Activated naive CD4-positive, alpha-beta T cell (primary cell): ENCODE results near the gene RAD23A.
"Not testable (repeated sequence)": the region's sequence is repeated elsewhere in the genome, so short reads cannot be mapped to it uniquely, and the experiment has no call there.

Experiments used
- DNase-seq, 4 experiments: peaks; one replicate each; lab custom pipeline; 2025; lab: John Stamatoyannopoulos, UW

Gene RAD23A

GRCh38 chr19:12955575-12955974, 9.9 kb downstream of the RAD23A start:
- DNase-seq, result not testable (repeated sequence)

GRCh38 chr19:12955996-12956395, 10.3 kb downstream of the RAD23A start:
- no peak for DNase-seq

- peak; percentile 53 to 78 (median 60) for DNase-seq
Observed at GRCh38 chr19:12956446-12957388, 11.1 kb downstream of the RAD23A start, which contains the start of gene GADD45GIP1. Gene GADD45GIP1, minus strand, starts transcription at chr19:12957223. Its CDS starts 11 bp downstream, at chr19:12957212.

GRCh38 chr19:12957389-12957952, 11.8 kb downstream of the RAD23A start:
- DNase-seq, result not testable (repeated sequence)

- no peak for DNase-seq
Observed at GRCh38 chr19:12959481-12959880, 13.8 kb downstream of the RAD23A start.

GRCh38 chr19:12965017-12965811, 19.6 kb downstream of the RAD23A start:
- peak; percentile 54 to 77 (median 62) for DNase-seq

GRCh38 chr19:12965812-12966135, 20.1 kb downstream of the RAD23A start:
- DNase-seq, result no peak

GRCh38 chr19:12967907-12968306, 22.2 kb downstream of the RAD23A start:
- DNase-seq, result no peak

- DNase-seq, result no peak
Observed at GRCh38 chr19:12969292-12969988, 23.8 kb downstream of the RAD23A start, which contains the start of gene DAND5. Gene DAND5, plus strand, starts transcription at chr19:12969576. Its CDS starts 85 bp downstream, at chr19:12969661.

- DNase-seq, result no peak
Observed at GRCh38 chr19:12970070-12970820, 24.6 kb downstream of the RAD23A start.

- DNase-seq, result no peak
Observed at GRCh38 chr19:12973236-12973635, 27.6 kb downstream of the RAD23A start.

- no peak for DNase-seq
Observed at GRCh38 chr19:12974301-12975220, 28.9 kb downstream of the RAD23A start.

GRCh38 chr19:12975221-12975741, 29.6 kb downstream of the RAD23A start:
- no peak for DNase-seq

- not testable (repeated sequence) for DNase-seq
Observed at GRCh38 chr19:12976109-12976508, 30.4 kb downstream of the RAD23A start.

GRCh38 chr19:12979974-12980373, 34.3 kb downstream of the RAD23A start:
- DNase-seq, result no peak

- DNase-seq, result no peak
Observed at GRCh38 chr19:12982648-12983047, 37.0 kb downstream of the RAD23A start.

GRCh38 chr19:12983091-12983490, 37.4 kb downstream of the RAD23A start:
- no peak for DNase-seq

GRCh38 chr19:12983542-12984142, 38.0 kb downstream of the RAD23A start:
- peak; percentile 58 to 81 (median 69) for DNase-seq

- no peak for DNase-seq
Observed at GRCh38 chr19:12984143-12984627, 38.5 kb downstream of the RAD23A start.
